ENCODE data around the gene KCNIP1.
"Not testable (repeated sequence)": the region's sequence is repeated elsewhere in the genome, so short reads cannot be mapped to it uniquely, and the experiment has no call there.

The KCNIP1 gene

GRCh38 chr5:170750791-170751190, 247.0 kb downstream of the KCNIP1 start:
- no peak for DNase-seq (ENCODE audit: low read depth)

DNA sequence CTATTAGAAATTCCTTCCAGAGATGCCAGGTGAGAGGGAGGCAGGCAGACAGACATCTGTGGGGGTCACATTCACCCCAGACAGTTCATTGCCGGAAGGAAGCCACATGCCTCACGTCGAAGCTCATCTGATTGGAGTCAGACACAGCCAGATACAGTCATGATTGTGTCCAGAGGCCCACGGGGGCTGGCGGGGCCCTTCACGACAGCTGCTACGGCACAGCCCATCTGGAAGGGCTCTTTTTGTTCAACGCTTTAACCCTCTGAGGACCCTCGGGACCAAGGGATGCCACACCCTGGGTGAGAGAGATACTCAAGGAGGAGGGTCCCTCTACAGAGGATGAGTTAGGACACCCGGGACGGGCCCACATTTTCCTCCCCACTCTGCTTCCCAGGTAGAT, 247.8 kb downstream of the KCNIP1 start:
- DNase-seq (ENCODE audit: low read depth) = no peak

DNA sequence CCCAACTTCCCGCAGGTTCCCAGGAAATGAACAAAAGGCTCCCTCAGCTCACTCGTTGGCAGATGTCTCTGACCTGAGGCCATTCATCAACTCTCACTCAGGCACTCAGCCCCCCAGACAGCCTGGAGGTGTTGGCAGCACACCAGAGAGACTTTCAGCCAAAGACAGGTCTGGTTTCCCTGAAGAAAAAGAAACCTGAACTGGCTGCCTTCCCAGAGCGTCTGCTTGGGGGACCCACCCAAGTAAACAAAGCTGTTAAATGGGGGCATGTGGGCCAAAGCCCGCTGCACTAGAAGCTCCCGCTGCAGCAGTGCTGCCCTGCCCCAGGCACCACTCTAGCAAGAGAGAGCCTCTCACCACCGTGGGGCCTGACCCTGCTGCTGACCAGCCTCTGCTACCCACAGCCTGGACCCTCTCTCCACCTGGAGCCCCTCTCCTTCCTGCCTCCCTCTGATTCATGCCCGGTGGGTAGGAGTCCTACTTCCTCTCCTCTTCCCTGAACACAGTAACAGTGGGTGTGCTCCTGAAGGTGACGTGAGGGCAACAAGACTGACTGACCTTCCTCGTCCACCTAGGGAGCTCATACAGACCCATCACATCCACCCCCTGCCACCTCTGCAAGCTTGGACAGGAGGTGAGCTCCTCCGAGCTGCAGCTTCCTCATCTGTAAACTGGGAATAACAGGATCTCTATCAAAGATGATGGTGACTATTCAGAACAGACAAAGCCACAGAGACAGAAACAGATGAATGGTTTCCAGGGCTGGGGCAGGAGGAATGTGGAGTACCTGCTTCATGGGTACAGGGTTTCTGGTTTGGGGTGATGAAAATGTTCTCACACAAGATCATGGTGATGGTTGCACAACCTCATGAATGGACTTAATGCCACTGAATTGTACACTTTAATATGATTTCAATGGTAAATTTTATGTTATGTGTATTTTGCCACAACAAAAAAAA, 248.7 kb downstream of the KCNIP1 start:
- DNase-seq (ENCODE audit: low read depth) = no peak

GRCh38 chr5:170753311-170753710, 249.5 kb downstream of the KCNIP1 start:
- no peak for DNase-seq (ENCODE audit: low read depth)

- DNase-seq (ENCODE audit: low read depth) = not testable (repeated sequence)
These were observed 250.7 kb downstream of the KCNIP1 start for GRCh38 chr5:170754508-170754907.

DNA sequence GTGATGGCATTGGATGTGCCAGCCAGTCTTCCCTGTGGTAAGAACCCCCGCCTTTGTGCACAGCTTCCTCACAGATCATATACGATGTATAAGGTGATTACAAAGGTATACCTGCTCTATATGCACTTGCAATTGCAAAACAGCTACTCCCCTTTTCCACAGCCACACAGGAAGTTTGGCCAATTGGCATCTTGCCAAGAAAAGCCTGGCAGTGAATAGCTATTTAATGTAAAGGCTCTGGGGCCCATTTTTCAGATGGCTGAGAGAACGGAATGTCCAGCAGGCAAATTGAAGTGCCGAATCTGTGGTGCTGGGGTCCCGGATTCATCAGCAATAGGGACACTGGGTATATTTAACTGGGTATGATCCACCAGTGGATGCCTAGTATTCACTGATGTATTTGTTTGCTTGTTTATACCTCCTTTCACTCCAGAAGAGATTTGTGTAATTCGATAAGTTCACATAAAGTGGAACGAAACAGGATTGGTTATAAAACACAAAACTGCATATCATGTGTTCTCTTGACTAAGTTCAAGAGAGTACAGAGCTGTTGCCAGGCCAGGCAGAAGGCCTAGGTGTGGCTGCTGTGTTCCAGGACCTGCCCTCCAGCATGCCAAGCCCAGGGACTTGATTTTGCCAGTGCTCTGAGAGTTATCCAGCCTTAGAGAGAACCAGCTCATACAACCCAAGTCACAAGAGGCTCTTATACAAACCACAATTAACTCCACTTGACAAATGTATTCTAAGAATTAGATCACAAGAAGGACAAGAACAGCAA, 252.0 kb downstream of the KCNIP1 start:
- DNase-seq (ENCODE audit: low read depth) = no peak

DNA sequence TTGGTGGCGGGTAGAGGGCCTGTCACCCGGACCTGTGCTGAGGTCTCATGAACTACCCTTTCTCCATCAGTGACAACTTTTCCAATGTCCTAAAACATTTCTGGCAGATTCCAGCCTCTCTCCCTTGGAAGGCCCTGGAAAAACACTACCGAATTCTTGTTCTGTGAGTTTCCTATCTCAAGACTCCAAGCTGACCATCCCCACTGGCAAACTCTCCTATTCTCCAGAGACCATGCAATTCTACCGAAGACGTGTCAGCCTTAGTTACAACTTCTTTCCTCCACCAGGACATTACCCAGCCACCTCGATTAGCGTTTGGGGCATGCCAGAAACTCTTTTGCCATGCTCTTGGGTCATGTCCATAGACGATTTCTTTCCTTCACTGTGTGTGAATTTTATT, 252.9 kb downstream of the KCNIP1 start:
- no peak for DNase-seq (ENCODE audit: low read depth)

GRCh38 chr5:170757182-170757601, 253.4 kb downstream of the KCNIP1 start:
- no peak for DNase-seq (ENCODE audit: low read depth)

DNA sequence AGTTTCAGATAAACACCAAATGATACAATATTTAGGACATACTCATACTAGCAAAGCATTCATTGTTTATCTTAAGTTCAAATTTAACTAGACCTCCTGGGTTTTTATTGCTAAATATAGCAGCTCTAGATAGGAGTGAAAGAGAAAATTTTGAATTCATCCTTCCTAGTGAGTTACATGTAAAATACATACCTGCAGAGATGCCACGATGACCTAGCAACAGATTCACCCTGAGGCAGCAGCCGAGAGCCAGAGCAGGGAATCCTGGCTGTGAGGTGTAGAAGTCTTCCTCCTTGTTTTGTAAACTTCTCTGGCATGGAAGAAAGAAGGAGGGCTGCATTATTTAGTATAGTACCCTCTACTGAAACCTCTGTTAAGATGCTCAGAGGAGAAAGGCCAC, 253.8 kb downstream of the KCNIP1 start:
- DNase-seq (ENCODE audit: low read depth) = no peak

DNA sequence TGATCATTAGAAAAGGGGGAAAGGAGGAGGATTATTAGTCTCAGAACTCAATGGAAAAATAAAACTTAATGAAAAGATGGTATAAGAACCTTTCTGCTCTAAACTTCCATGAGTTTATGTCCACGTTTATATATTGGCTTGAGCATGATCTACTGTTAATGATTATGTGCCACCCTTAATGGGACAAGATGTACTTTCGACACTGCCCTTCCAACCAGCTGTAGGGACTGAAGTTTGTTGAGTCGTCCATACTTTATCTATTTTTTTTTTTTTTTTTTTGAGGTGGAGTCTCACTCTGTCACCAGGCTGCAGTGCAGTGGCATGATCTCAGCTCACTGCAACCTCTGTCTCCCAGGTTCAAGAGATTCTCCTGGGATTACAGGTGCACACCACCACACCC, 254.7 kb downstream of the KCNIP1 start:
- DNase-seq (ENCODE audit: low read depth) = no peak

DNA sequence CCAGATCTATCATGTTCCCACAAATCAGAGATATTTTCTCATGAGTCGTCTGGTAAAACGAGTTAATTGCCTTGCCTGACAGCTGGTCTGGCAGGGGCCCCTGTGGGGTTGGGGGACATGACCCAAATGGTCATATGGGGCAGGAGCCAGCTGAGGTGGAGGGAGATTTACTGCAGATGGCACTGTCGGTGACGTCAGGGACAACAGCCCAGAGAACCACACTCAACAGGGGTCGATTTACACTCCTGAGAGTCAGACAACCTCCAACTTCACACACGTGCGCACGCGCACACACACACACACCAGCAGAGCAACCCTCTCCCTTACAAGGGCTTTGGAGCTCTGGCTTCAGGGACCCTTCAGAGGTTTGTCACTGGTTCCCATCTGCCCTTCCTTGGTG, 256.3 kb downstream of the KCNIP1 start:
- no peak for DNase-seq (ENCODE audit: low read depth)

GRCh38 chr5:170761048-170761707, 257.4 kb downstream of the KCNIP1 start:
- DNase-seq (ENCODE audit: low read depth) = no peak

DNA sequence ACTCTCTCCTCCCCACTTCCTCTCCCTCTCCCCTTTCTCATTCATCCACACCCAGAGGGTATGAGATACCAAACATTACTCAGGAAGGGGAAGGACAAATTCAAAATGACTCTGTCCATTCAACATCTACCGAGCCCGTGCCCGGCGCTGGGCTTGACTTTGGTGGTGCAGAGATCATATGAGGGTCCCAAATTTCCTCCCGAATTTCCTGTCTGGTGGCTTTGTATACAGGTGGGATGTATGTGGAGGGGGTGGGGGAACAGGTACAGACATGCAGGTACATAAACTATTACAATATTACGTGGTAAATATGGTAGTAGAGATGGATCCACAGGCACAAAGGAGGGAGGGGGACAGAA, 257.9 kb downstream of the KCNIP1 start:
- no peak for DNase-seq (ENCODE audit: low read depth)

DNA sequence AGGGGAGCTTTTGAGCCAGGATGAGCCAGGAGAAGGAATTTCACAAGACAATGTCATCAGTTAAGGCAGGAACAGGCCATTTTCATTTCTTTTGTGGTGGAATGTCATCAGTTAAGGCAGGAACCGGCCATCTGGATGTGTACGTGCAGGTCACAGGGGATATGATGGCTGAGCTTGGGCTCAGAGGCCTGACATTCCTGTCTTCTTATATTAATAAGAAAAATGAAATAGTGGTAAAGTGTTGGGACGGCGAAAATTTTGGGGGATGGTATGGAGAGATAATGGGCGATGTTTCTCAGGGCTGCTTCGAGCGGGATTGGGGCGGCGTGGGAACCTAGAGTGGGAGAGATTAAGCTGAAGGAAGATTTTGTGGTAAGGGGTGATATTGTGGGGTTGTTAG, 258.5 kb downstream of the KCNIP1 start:
- DNase-seq (ENCODE audit: low read depth) = not testable (repeated sequence)

GRCh38 chr5:170765868-170766267, 262.0 kb downstream of the KCNIP1 start:
- DNase-seq (ENCODE audit: low read depth) = not testable (repeated sequence)

DNA sequence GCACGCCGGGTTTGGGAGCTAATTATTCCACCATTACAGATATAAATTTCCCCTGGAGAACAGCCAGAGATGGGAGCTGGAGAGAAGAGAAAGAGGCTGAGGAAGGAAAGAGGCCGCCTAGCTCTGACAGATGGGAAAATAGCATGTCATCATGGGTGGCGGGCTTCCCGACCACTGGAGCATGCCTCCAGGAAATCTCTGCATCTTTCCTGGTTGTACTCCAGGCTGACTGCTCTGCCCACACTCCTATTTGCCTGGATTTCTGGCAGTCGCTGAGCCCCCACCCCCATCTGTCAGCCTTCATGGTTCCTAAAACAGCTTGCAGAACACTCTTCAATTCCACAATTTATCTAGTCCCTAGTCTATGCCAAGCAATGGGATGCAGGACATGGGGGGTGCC, 265.4 kb downstream of the KCNIP1 start:
- DNase-seq (ENCODE audit: low read depth) = no peak

DNA sequence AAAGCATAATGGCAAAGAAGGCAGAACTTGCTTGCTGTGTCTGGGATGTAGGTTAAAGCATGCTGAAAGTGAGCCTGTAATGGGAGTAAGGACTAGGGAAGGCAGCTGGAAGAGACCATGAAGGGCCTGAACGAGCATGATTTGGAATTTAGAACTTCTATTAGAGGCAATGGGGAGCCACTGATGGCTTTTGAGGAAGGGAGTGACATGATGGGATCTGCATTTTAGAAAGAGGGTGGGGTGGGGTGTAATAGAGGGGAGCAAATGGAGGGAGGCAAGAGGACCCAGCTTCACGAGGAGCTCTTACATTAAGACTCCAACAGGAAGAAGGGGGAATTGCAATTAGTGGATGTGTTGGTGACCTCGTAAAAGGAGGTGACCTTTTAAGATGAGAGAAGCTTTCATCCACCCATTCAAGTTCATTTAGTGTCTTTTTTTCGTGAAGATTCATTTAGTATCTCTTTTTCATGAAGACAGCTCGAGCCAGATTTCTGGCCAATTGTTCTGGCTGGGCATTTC, 266.1 kb downstream of the KCNIP1 start:
- no peak for DNase-seq (ENCODE audit: low read depth)

GRCh38 chr5:170771496-170771895, 267.7 kb downstream of the KCNIP1 start:
- no peak for DNase-seq (ENCODE audit: low read depth)

- no peak for DNase-seq (ENCODE audit: low read depth)
These were observed 269.5 kb downstream of the KCNIP1 start for GRCh38 chr5:170773024-170773985.

- DNase-seq (ENCODE audit: low read depth) = no peak
These were observed 271.0 kb downstream of the KCNIP1 start for GRCh38 chr5:170774831-170775230.

GRCh38 chr5:170781946-170782345, 278.1 kb downstream of the KCNIP1 start:
- no peak for DNase-seq (ENCODE audit: low read depth)
